Left kidney (tissue), 8 donors: ENCODE results near the gene CD55. TPM values are rescaled to one million over a fixed set of nuclear protein-coding genes. Genes with fewer than 3 reads are reported as not detected.

Source experiments
- DNase-seq: peaks from one replicate; pipeline ENCODE4 v3.0.0-alpha.2; 2013
- long read RNA-seq, 8 donors: transcript quantifications; one replicate each; lab custom pipeline, GENCODE V29; 2026
- polyA plus RNA-seq: library from polyadenylated mRNA; unstranded; fragments of 120-200 nt; gene quantifications from one replicate; pipeline ENCODE4 v1.2.1, GENCODE V29; 2013; ENCODE audit not compliant: insufficient read length

CD55 gene
- 50.5 TPM for polyA plus RNA-seq
- long read RNA-seq, donor 1, partial matches to known transcripts = 18 of 25 reads
- long read RNA-seq, donor 1, other reads (novel, unspliced or antisense) = 7 of 25 reads
- long read RNA-seq, donor 2, partial matches to known transcripts = 12 of 20 reads
- long read RNA-seq, donor 2, other reads (novel, unspliced or antisense) = 8 of 20 reads
- long read RNA-seq, donor 3 = 0 reads
- long read RNA-seq, donor 4 = 0 reads
- long read RNA-seq, donor 5, partial matches to known transcripts = 16 of 26 reads
- long read RNA-seq, donor 5, other reads (novel, unspliced or antisense) = 10 of 26 reads
- long read RNA-seq, donor 6, partial matches to known transcripts = 6 of 6 reads
- long read RNA-seq, donor 6, other reads (novel, unspliced or antisense) = 0 of 6 reads
- long read RNA-seq, donor 7, partial matches to known transcripts = 19 of 30 reads
- long read RNA-seq, donor 7, other reads (novel, unspliced or antisense) = 11 of 30 reads
- long read RNA-seq, donor 8 = 0 reads

GRCh38 chr1:207321079-207321789, at the start of gene CD55:
TSS of gene CD55 (plus strand) at chr1:207321678. CDS start at chr1:207321766, 88 bp downstream.
- peak; percentile 88 for DNase-seq

- no peak for DNase-seq
These were observed 46.6 kb upstream of the CD55 start for GRCh38 chr1:207274882-207275281.

- no peak for DNase-seq
These were observed 45.0 kb upstream of the CD55 start for GRCh38 chr1:207276465-207276864.

GRCh38 chr1:207277241-207277640, 44.2 kb upstream of the CD55 start:
- no peak for DNase-seq

GRCh38 chr1:207279652-207280051, 41.8 kb upstream of the CD55 start:
- DNase-seq = no peak

GRCh38 chr1:207280706-207281105, 40.8 kb upstream of the CD55 start:
- DNase-seq = no peak

GRCh38 chr1:207282058-207282457, 39.4 kb upstream of the CD55 start:
- DNase-seq = no peak

GRCh38 chr1:207282496-207283380, 38.7 kb upstream of the CD55 start:
- DNase-seq = no peak

- DNase-seq = no peak
These were observed 38.1 kb upstream of the CD55 start for GRCh38 chr1:207283421-207283820.

- no peak for DNase-seq
These were observed 37.1 kb upstream of the CD55 start for GRCh38 chr1:207284209-207284897.

GRCh38 chr1:207286786-207287468, 34.6 kb upstream of the CD55 start:
- no peak for DNase-seq

- DNase-seq = peak; percentile 56
These were observed 33.2 kb upstream of the CD55 start for GRCh38 chr1:207288315-207288714.

- DNase-seq = no peak
These were observed 31.7 kb upstream of the CD55 start for GRCh38 chr1:207289756-207290155.

GRCh38 chr1:207291723-207292122, 29.8 kb upstream of the CD55 start:
- no peak for DNase-seq

GRCh38 chr1:207298186-207298585, 23.3 kb upstream of the CD55 start:
- DNase-seq = no peak

GRCh38 chr1:207298636-207299398, 22.7 kb upstream of the CD55 start:
- no peak for DNase-seq

- DNase-seq = no peak
These were observed 20.5 kb upstream of the CD55 start for GRCh38 chr1:207300970-207301369.

GRCh38 chr1:207302618-207303393, 18.7 kb upstream of the CD55 start:
- DNase-seq = no peak
